Esophagus muscularis mucosa (tissue), 3 donors: ENCODE results near the gene PIK3C2G.

Source experiments
- CTCF ChIP-seq, 3 experiments: fragments of 200-600 bp in 2 of 3; fragments of 450-650 bp in 1 of 3; sonication (generic) in 2 of 3; IDR thresholded peaks; one replicate each; pipeline ENCODE4 v1.5.1; 2017 to 2019; ENCODE audit warnings: antibody characterized with exemption in 3 of 3, mild to moderate bottlenecking in 2 of 3, moderate library complexity in 1 of 3
- POLR2A ChIP-seq: fragments of 450-650 bp; IDR thresholded peaks from one replicate; pipeline ENCODE4 v1.6.1; 2017; ENCODE audit warnings: antibody characterized with exemption, moderate library complexity, mild to moderate bottlenecking, low read depth
- POLR2AphosphoS5 ChIP-seq, 2 donors: sonication (generic); formaldehyde crosslinking; IDR thresholded peaks; one replicate each; pipeline ENCODE4 v1.6.1; 2017; ENCODE audit warnings: antibody characterized with exemption in 2 of 2

DNA sequence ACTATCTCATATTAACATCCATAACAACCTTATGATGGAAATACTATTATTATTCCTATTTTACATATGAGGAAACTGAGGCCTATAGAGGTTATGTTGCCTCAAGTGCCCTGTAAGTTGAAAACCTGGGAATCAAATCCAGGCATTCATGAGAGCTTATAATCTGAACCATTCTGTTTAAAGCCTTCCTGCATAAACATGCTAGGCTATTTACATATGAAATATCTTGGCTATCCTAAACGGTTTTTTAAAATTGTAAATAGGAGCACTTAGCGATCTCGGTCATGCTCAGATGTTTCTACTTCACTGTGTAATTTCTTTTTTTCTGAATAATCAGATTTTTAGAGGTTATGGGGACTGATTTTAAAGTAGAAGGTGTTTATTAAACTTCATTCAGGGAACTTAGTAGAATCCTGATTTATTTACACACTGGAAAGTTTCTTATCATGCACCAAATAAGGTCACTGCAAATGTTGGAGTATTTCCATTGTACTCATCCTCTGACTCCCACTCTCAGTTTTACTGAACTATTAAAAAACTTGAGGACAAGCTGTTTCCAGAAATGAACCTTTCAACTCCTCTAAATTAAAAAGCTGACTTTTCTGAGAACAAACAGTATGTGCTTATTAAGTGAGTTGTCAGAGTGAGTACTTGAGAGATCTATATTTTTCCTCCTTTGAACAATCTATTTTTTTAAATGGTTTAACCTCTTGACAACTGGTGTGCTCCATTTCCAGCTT is 141.7 kb downstream of the PIK3C2G start:
- TF ChIP-seq POLR2AphosphoS5 (IDR thresholded peaks at IDR 0.05) (no peak), CTCF (IDR thresholded peaks at IDR 0.05) (no peak), POLR2A (no peak)
